CD4-positive, alpha-beta T cell (primary cell): ENCODE measurements around the gene CENPE. TPM values are rescaled to one million over a fixed set of nuclear protein-coding genes. Genes with fewer than 3 reads are reported as not detected.

Experiments
- ATAC-seq: fragments of 200-7000 bp; cut with Tn5 transposase; one replicate; pipeline ENCODE4 v1.10.0; 2022; ENCODE audit warnings: mild to moderate bottlenecking; ENCODE audit not compliant: poor library complexity
- CTCF ChIA-PET: fragments of 350-600 bp; sonication (Branson Sonifier 250); formaldehyde crosslinking; loops from one replicate; lab custom pipeline; 2021; ENCODE audit warnings: antibody characterized with exemption, inconsistent platforms; lab: Charles Lee
- POLR2A ChIA-PET: fragments of 350-600 bp; sonication (Branson Sonifier 250); formaldehyde crosslinking; loops from one replicate; lab custom pipeline; 2021; ENCODE audit warnings: antibody characterized with exemption, inconsistent platforms; lab: Charles Lee
- DNase-seq, 14 experiments: peaks; one replicate each; pipeline ENCODE4 v3.0.0-alpha.2; 2013 to 2020; ENCODE audit warnings: mixed read lengths in 2 of 14
- H3K27ac ChIP-seq, 2 donors: one replicate each; pipeline versions ENCODE4 v1.5.1 to v1.7.0; 2013; ENCODE audit warnings: low read length in 2 of 2, low read depth in 1 of 2, mild to moderate bottlenecking in 1 of 2
- H3K27me3 ChIP-seq, 2 experiments: 1 replicate in 1 of 2; 2 replicates in 1 of 2; pipeline versions ENCODE4 v1.6.1 to v1.7.0; 2013; ENCODE audit warnings: low read length in 2 of 2, control low read depth in 1 of 2, mild to moderate bottlenecking in 1 of 2, moderate library complexity in 1 of 2; ENCODE audit not compliant: insufficient read depth in 2 of 2, control insufficient read depth in 1 of 2
- H3K36me3 ChIP-seq: one replicate; pipeline ENCODE4 v1.6.1; 2013; ENCODE audit warnings: low read length, control low read depth; ENCODE audit not compliant: insufficient read depth
- H3K4me1 ChIP-seq: one replicate; pipeline ENCODE4 v1.6.1; 2013; ENCODE audit warnings: low read length, control low read depth; ENCODE audit not compliant: insufficient read depth
- H3K4me3 ChIP-seq: one replicate; pipeline ENCODE4 v1.5.1; 2013; ENCODE audit warnings: mild to moderate bottlenecking, low read length, moderate library complexity
- H3K9me3 ChIP-seq, 2 experiments: 1 replicate in 1 of 2; 2 replicates in 1 of 2; pipeline versions ENCODE4 v1.6.1 to v1.7.0; 2013; ENCODE audit warnings: low read length in 2 of 2, mild to moderate bottlenecking in 2 of 2, control low read depth in 1 of 2, moderate library complexity in 1 of 2; ENCODE audit not compliant: control insufficient read depth in 1 of 2, insufficient read depth in 1 of 2
- H3K27ac Mint-ChIP-seq: one replicate; pipeline ENCODE4 v1.8.0; 2020; ENCODE audit warnings: mixed read lengths
- H3K27me3 Mint-ChIP-seq: one replicate; pipeline ENCODE4 v1.8.0; 2021; ENCODE audit warnings: mixed read lengths
- H3K36me3 Mint-ChIP-seq: one replicate; pipeline ENCODE4 v1.8.0; 2021; ENCODE audit warnings: low read depth, mixed read lengths
- H3K4me1 Mint-ChIP-seq: one replicate; pipeline ENCODE4 v1.8.0; 2021; ENCODE audit warnings: low read depth, mixed read lengths
- H3K4me3 Mint-ChIP-seq: one replicate; pipeline ENCODE4 v1.8.0; 2020; ENCODE audit warnings: mild to moderate bottlenecking, mixed read lengths
- H3K9me3 Mint-ChIP-seq: one replicate; pipeline ENCODE4 v1.8.0; 2020; ENCODE audit warnings: mixed read lengths
- intact Hi-C, 2 experiments: fragments of 100-400 bp; cut with DNase I in 1 of 2; cut with micrococcal nuclease in 1 of 2; formaldehyde crosslinking; loops; one replicate each; pipeline versions ENCODE4 v1.15.1 to v1.9.0; 2023 to 2025; cut with DNase I, micrococcal nuclease
- total RNA-seq, 174 experiments: library from RNA in 2 of 174; stranded (reverse) in 2 of 174; gene quantifications; one replicate each; pipeline ENCODE4 v1.2.3 and lab custom pipeline; 2021 to 2026
- TF ChIP-seq, protein P1 (sequence below): fragments of 200-600 bp; IDR thresholded peaks from one replicate; pipeline ENCODE4 v1.8.0; 2022; ENCODE audit warnings: antibody characterized with exemption, mild to moderate bottlenecking

The CENPE gene
- total RNA-seq, 2 experiments from 2014 or later: 2.7 to 3.2 TPM

DNA sequence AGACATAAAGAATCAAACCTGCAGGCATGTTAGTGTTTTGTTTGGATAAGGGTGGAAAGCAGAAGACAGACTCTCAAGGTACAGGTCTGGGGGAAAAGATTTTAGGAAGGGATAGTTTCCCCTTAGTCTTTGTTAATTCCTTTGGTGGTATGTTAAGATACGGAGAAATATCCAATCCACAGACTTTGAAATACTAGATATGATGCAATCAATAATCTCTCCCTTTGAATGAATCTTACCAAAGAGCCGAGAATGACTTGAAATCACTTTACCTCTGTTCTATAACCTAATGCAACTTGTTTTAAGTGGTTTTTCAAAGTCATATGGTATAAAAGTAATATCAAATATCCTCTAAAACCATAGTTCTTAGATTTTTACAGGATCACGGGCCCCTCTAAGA is 93.3 kb downstream of the CENPE start:
- ChIA-PET POLR2A (interaction anchor here (1.4 kb wide), 1 partner anchor 28 kb away, joined by 3 read pairs; no protein-coding TSS in a partner anchor), CTCF (no interaction called here)
- Histone ChIP-seq H3K4me1 (peaks cover 2% of the 10 kb centered on the region), H3K4me3 (no peak overlapping the region), H3K36me3 (no peaks in the 10 kb centered on the region), H3K27ac (no peak overlapping the region), H3K9me3 (no peaks in the 10 kb centered on the region), H3K27me3 (no peaks in the 10 kb centered on the region)
- intact Hi-C loops: loop anchor here in 1 of 2 experiments (5.0 kb wide), 2 partner anchors 97 to 653 kb away; no protein-coding TSS in a partner anchor
- ATAC-seq: no peak
- no peak for DNase-seq
- Mint-ChIP-seq H3K9me3 (no peaks in the 10 kb centered on the region), H3K4me1 (peaks cover 3% of the 10 kb centered on the region), H3K27ac (no peak overlapping the region), H3K4me3 (no peak overlapping the region), H3K36me3 (no peaks in the 10 kb centered on the region), H3K27me3 (no peaks in the 10 kb centered on the region)
- TF ChIP-seq, protein P1, sequence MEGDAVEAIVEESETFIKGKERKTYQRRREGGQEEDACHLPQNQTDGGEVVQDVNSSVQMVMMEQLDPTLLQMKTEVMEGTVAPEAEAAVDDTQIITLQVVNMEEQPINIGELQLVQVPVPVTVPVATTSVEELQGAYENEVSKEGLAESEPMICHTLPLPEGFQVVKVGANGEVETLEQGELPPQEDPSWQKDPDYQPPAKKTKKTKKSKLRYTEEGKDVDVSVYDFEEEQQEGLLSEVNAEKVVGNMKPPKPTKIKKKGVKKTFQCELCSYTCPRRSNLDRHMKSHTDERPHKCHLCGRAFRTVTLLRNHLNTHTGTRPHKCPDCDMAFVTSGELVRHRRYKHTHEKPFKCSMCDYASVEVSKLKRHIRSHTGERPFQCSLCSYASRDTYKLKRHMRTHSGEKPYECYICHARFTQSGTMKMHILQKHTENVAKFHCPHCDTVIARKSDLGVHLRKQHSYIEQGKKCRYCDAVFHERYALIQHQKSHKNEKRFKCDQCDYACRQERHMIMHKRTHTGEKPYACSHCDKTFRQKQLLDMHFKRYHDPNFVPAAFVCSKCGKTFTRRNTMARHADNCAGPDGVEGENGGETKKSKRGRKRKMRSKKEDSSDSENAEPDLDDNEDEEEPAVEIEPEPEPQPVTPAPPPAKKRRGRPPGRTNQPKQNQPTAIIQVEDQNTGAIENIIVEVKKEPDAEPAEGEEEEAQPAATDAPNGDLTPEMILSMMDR: no peak

DNA sequence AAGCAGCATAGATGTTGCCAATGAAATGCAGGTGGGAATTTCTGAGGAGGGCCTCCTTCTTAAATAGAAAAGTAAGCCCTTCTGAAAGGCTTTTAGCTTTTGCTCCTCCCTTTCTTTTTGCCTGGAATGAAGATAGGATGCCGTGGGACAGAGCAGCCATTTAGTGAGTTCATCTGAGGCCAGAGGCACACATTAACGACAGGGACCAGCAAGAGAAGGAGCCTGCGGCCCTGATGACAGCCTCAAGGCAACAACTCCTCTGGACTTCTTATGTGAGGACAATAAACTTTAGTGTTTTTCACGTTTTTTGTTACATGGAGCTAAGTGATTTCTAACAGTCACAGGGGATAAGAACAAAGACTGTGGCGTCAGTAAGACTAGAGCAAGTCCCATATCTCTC is 97.5 kb downstream of the CENPE start:
- Mint-ChIP-seq H3K9me3 (no peaks in the 10 kb centered on the region), H3K4me1 (peaks cover 33% of the 10 kb centered on the region), H3K27me3 (no peaks in the 10 kb centered on the region), H3K4me3 (no peak overlapping the region), H3K27ac (no peak overlapping the region), H3K36me3 (no peaks in the 10 kb centered on the region)
- H3K27ac ChIP-seq: no peak overlapping the region
- H3K9me3 ChIP-seq: no peaks in the 10 kb centered on the region
- no peak for DNase-seq
- ChIA-PET POLR2A (interaction anchor here (0.8 to 1.5 kb wide), 2 partner anchors 10 to 25 kb away, joined by 3 to 8 read pairs; no protein-coding TSS in a partner anchor), CTCF (interaction anchor here (3.2 kb wide), 1 partner anchor 10 kb away, joined by 14 read pairs; no protein-coding TSS in a partner anchor)
- TF ChIP-seq, protein P1: no peak
- no peak for ATAC-seq
- no peak overlapping the region for H3K4me3 ChIP-seq
- H3K27me3 ChIP-seq: no peaks in the 10 kb centered on the region
- H3K4me1 ChIP-seq: peaks cover 14% of the 10 kb centered on the region
- intact Hi-C loops: loop anchor here in 1 of 2 experiments (5.0 kb wide), 2 partner anchors 102 to 648 kb away; no protein-coding TSS in a partner anchor
- H3K36me3 ChIP-seq: no peaks in the 10 kb centered on the region

DNA sequence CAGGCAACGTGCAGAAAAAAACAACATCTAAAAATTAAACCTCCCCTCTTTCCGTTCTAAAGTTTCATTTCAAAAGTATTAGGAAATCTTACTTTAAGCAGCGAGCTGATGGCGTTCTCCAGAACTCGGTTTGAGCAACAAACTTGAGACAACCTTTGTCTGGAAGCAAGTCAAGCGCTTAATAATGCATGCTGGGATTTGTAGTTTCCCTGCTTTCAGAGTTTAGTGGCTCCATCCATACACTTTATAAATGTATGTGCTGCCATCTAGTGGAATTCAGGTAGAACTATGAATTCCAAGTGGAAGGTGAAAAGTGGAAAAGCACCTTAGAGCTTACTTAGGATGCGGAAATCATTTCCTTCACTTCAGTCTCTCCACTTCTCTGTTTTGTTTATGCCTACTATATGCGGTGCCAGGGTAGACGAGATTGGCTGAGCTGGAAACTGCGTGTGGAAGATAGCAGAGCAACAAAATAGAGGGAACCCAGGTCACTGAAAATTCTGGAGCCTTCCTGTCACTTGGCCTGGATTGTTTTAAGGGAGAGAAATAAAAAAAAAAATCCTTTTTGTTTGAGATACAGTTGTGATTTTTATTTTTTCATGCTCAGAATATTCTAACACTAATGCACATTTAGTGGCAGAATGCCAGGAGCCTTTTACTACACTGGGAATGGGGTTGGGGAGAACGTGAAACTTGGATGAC is 98.3 kb downstream of the CENPE start, which contains the start of gene BDH2:
Gene BDH2 (minus strand): TSS at position 144 of the 702 bp plus-strand sequence. CDS start 3,580 bp downstream, outside the sequence.
- H3K4me1 ChIP-seq: peaks cover 14% of the 10 kb centered on the region
- ATAC-seq: peak; percentile 99
- peak within 1 kb of the TSS; percentile 52 for H3K4me3 ChIP-seq
- ChIA-PET CTCF (interaction anchor here (0.6 to 3.2 kb wide), 13 partner anchors 8 to 1989 kb away, joined by 3 to 14 read pairs (median 3); no protein-coding TSS in a partner anchor), POLR2A (interaction anchor here (1.0 to 2.4 kb wide), 6 partner anchors 9 to 669 kb away, joined by 3 to 30 read pairs (median 6); partner anchors contain the start of genes SLC9B1, SLC9B2 and UBE2D3)
- Mint-ChIP-seq H3K4me3 (peak within 1 kb of the TSS; percentile 92), H3K36me3 (no peaks in the 10 kb centered on the region), H3K27ac (peak within 1 kb of the TSS; percentile 79), H3K9me3 (no peaks in the 10 kb centered on the region), H3K27me3 (no peaks in the 10 kb centered on the region), H3K4me1 (peaks cover 33% of the 10 kb centered on the region)
- DNase-seq: peak in 10 of 14 experiments; percentile 7 to 92 (median 36)
- no peaks in the 10 kb centered on the region for H3K9me3 ChIP-seq
- no peak within 1 kb of the TSS for H3K27ac ChIP-seq
- H3K36me3 ChIP-seq: peaks cover 4% of the 10 kb centered on the region
- H3K27me3 ChIP-seq: no peaks in the 10 kb centered on the region
- TF ChIP-seq, protein P1: peak; percentile 82
- intact Hi-C loops: loop anchor here (1.0 to 10.0 kb wide), 11 partner anchors 53 to 755 kb away; partner anchors contain the start of genes SLC39A8 (in 2 of the 2) and CISD2 (in 1 of the 2)
